ENCODE measurements around the gene WNT7B.

The WNT7B gene

GRCh38 chr22:45903355-45904135, 73.4 kb downstream of the WNT7B start:
- DNase-seq, result no peak

GRCh38 chr22:45897736-45898135, 79.2 kb downstream of the WNT7B start:
- no peak for DNase-seq

DNA sequence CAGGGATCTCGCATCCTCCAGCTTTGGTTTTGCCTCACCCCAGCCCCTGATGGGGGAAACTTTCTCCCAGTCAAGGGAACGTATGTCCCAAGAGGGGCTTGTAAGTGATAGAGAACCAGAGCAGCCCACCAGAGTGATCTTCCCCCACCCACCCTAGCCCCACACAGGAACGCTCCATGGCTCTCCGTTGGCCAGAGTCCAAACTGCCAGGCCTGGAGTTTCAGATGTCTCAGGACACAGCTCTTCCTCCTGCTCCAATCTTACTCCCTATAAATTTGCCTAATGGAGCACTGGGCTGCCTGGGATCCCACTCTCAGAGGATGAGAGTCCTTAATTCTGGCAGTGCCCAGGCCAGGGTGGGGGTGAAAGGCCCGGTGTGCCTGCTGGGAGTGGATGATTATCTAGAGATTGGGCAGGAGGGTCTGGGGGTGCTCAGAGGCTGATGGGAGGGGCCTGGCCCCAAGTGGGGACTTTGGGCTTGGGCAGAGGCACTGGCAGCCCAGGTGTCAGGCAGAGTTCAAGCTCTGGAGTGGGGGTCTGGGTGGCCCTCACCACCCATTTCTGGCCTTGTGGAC, 79.9 kb downstream of the WNT7B start:
- no peak for DNase-seq

DNA sequence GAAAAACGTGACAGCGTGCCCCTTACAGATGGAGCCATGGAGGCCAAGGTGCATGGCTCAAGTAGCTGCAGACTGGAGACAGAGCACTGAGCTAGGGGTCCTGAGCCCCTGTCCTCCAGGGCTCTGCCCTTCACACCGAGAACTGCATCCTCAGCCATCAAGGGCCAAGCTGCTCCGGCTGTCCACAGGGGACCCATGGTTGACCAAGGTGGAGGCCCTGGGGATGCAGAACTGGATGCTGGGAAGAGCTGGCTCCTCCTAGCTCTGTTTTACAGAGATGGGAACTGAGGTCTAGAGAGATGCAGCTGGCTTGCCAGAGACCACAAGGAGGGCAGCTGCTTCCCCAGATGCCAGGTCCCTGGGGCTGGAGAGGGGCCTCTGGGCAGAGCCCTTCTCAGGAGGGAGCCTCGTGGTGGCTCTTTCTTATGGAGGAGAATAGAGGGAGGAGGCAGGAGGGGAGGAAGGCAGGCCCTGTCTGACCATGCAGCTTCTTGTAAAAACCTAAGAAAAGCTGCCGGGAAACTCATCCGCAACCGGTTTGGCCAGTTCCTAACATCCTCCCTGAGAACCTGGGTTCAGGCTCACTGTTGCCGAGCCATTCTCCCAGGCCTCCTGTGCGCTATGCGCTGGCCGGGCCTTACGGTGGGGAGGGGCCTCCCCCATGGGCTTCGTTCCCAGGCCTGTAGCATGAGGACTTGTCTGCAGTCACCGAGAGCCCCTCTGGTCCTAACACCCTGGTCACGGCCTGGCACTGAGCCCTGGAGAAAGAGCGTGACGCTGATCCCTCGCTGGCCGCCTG, 80.6 kb downstream of the WNT7B start:
- DNase-seq, result no peak

DNA sequence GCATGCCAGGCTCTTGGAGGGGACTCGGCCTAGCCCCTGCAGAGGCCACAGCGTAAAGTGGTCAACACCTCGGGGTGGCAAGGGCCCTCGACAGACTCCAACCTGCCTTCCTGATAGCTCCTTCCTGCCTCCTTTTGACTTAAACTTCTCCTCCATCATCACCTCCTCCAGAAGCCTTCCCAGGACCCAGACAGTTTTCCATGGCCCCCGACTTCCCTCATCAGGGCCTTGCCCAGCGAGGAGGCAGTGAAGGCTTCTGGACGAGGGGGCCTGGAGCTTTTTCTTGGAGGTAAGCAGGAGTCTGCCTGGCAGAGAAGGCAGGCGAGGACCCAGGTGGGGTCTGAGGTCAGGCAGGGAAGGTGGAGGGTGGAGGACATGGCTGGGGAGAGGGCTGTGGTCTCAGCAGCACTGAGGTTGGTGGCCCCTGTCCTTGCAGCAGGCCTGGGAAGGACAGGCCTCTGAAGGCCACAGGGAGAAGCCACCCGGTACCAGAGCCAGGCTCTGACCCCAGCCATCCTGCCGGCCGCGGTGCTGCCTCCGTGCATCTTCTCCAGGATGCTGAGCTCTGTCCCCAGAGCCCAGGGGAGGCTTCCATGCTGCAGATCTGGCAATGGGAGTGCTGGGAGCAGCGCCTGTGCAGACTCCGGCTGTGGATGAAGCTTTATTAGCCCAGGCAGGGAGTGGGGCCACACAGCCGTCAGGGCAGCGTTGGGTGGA, 81.4 kb downstream of the WNT7B start:
- no peak for DNase-seq

DNA sequence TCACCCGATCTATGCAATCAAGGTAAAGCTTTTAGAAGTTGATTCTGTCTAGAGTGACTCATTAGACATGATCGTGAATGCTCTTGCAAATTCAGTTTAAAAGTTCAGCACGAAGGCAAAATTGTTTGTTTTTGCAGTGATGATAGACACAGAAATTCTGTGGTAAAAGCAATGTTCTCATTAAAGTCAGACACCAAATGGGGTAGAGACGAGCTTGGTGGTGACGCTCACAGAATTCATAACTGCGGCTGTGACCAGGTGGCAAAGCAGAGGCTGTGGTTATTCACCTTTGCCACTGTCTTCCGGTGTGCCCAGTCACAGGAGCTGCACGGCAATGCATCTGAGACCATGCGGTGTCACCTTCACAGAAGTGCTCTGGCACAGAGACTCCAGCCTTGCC, 83.4 kb downstream of the WNT7B start:
- DNase-seq, result no peak

DNA sequence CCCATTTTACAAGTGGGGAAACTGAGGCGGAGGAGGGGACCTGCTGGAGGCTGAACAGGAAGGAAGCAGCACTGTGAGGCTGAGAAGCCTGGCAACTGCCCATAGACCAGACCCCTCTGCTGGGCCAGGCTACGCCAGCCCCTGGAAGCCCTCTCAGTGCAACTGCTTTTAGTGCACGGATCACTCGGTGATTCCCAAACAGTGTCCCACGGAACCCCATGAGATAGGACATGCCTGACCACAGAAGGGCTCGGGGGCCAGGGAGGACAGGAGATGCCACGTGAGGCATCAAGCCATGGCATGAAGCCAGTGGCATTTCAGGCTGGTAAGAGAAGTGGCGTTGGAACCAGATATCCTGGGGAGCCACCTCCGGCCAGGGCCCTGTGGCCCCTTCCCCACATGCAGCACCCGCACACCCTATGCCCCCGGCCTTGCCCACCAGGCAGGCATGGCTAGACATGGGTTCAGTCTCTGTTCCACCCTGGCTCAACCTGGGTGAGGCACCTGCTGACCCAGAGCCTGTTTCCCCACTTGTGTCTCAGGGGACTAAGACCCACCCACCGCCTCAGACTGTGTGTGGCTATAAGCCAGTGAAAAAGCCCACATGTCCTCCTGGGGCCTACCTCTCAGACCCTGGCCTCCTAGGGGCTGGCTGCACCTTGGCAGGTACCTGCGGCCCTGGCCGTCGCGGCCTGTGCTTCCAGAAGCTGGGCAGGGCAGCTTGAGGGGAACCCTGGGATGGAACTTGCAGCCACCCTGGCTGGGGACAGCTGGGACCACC, 84.1 kb downstream of the WNT7B start:
- DNase-seq, result no peak

- DNase-seq, result no peak
Observed at GRCh38 chr22:45891996-45892621, 84.9 kb downstream of the WNT7B start.

- no peak for DNase-seq
Observed at GRCh38 chr22:45891471-45891995, 85.4 kb downstream of the WNT7B start.

DNA sequence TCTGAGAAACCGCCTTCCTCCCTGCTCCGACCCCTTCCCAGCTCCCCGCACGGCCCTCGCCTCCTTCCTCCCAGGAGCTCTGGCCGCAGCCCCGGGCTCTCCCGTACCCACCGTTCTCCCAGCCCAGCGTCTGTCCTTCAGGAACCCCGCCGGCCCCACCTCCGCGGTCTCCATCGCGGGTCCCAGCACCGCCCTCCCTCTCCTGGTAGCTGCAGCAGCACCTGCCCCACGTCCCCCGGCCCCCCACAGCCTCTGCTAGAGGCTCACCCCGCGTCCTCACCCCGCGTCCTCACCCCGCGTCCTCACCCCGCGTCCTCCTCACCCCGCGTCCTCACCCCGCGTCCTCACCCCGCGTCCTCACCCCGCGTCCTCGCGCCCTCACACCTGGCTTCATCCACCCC, 85.9 kb downstream of the WNT7B start:
- DNase-seq, result no peak

- DNase-seq, result no peak
Observed at GRCh38 chr22:45890351-45890635, 86.7 kb downstream of the WNT7B start.

DNA sequence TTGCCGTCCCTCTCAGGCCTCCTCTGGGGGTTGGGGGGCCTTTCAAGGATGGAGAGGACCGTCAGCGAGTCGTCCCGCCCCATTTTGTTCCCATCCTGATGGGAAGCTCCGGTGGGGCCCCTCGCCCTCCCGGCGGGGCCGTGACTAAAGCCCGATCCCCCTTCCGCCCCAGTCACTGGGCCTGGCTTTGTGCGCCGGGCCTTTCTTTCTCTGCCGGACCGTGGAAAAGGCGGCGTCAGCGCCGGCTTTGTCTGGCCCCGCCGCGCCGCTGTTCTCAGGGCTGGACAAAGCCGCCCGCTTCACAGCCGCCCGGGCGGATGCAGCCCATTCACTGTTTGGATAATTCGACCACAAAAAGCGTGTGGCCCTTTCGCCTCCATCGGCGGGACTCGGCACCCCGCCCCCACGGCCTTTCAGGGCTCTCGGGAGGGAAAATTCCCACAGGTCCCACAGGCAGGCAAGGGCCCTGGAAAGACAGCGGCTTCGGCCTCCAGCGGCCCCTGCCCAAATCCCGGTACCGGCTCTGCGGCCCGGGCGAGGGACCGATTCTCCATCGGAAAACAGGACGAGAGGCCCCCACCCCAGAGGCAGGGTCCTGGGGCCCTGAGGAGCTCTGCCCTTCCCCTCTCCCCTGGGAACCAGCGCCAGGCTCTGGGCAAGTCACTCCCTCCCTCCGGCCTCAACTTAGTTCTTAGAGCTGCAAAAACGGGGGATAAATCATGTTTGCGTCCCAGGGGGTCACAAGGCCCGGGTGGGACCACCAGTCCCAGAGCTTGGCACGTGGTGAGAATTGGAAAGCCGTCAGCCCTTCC, 87.2 kb downstream of the WNT7B start:
- no peak for DNase-seq

GRCh38 chr22:45889093-45889538, 87.8 kb downstream of the WNT7B start:
- DNase-seq, result no peak

DNA sequence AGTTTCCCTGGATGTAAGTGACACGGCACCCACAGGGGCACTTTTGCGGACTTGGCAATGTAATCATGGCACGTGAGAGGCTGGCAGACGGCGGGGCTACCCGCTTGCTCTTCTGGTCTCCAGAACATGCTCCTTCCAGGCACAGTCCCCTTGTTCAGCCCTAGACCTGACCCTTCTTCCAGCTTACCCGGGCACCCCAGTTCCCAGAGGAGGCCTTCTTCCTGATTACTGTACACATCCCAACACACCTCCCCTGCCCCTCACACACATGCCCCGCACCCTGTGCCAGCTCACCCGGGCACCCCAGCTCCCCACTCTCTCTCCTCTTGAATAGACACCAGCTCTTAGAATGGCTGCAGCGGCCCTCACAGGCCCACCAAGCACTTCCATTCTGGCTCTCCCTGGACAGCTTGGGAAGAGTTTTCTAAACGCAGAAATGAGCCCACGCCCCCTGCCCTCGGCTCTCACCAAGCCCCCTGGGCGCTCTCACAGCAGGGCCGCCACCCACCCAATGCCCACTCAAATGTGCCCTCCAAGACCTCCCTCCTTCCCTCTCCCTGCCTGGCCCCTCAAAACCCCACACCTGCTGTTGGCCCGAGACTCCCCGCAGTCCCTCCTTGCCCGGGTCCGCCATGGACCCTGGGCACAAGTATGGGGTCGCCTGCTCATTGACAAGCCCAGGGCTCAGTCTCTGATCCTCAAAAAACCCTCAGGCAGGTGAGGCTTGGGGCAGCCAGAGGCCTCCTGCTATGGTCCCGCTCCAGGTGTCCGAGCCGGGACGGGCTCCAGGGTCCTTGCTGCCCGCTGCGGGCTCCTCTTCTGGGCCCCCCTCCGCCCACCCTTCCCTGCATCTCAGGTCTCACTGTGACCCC, 88.5 kb downstream of the WNT7B start:
- no peak for DNase-seq

- no peak for DNase-seq
Observed at GRCh38 chr22:45887202-45888131, 89.5 kb downstream of the WNT7B start.

DNA sequence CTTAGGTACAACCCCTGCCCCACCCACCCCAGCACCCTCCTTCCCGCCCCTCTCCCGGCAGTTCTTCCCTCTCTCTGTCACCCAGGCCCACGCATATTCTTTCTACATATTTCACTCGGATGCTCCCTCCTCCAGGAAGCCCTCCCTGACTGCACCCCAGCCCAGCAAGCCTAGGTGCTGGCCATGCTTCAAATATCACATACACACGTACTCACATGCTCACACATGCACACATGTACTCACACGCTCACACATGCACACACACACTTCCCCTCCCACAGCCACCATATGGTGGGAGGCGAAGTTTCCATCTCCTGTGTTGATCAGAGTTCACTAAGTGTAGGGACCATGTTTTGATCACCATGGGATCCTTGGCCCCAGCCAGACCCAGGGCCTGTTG, 90.4 kb downstream of the WNT7B start:
- no peak for DNase-seq

GRCh38 chr22:45885941-45886395, 91.0 kb downstream of the WNT7B start:
- no peak for DNase-seq

DNA sequence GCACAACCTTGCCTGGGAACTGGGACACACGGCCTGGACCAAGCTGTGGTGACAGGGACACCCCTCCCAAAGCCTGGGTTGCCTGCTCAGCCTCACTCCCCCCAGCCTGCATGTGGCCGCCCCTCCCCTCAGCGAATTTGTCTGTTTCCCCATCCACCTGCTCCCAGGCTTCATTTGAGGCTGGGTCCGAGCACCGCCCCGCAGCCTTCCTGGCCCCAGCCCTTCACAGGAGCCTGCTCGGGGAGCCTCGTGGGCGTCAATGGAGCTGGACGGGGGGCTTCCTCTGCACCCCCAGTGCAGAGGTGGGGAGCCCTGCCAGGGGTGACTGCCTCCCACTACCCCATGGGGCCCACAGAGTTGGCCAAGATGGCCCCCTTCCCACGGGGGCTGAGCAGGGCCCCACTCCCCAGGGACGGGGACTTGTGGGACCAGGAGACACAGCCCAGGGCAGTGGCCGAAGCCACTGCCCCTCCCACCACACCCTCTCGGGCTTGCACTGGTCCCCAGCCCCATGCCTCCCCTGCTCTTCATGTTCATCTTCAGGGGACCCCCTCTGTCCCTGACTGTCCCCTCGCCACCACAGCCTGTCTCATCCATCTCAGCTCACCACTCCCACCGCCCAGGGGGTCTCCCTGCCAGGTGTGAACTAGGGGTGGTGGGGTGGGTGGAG, 91.7 kb downstream of the WNT7B start:
- DNase-seq, result no peak

All from stimulated activated naive CD4-positive, alpha-beta T cell (primary cell).